ENCODE measurements around the gene CYTIP.

Gene CYTIP

GRCh38 chr2:157395811-157396210 is 48.1 kb downstream of the CYTIP start:
- TF ChIP-seq CTCF (IDR thresholded peaks at IDR 0.05; ENCODE audit: insufficient read depth, low read length, poor library complexity, severe bottlenecking) (no peak), EZH2phosphoT487 (conservative IDR thresholded peaks at IDR 0.05; ENCODE audit: low read length) (no peak)
- Histone ChIP-seq H3K9me2 (replicated peaks; ENCODE audit: insufficient read depth, low read length) (no peaks in the 10 kb centered on the region), H3K9ac (ENCODE audit: low read length) (no peak overlapping the region), H3K27ac (ENCODE audit: low read depth, low read length) (no peak overlapping the region), H3K79me2 (ENCODE audit: insufficient read depth, low read length) (no peaks in the 10 kb centered on the region), H4K20me1 (ENCODE audit: low read depth, low read length) (no peaks in the 10 kb centered on the region), H2AFZ (ENCODE audit: low read depth, low read length, severe bottlenecking) (no peak overlapping the region), H3K36me3 (ENCODE audit: low read length) (no peaks in the 10 kb centered on the region), H3K4me3 (ENCODE audit: insufficient read depth, low read length, poor library complexity, severe bottlenecking) (no peak overlapping the region), H3K9me3 (ENCODE audit: insufficient read depth, low read length) (no peaks in the 10 kb centered on the region), H3F3A (ENCODE audit: insufficient read depth) (no peaks in the 10 kb centered on the region), H3K4me2 (ENCODE audit: low read depth, low read length, poor library complexity, severe bottlenecking) (no peak overlapping the region), H3K27me3 (ENCODE audit: low read length) (no peaks in the 10 kb centered on the region)

GRCh38 chr2:157394928-157395327 is 49.0 kb downstream of the CYTIP start:
- no peaks in the 10 kb centered on the region for H3K9me2 ChIP-seq (replicated peaks; ENCODE audit: insufficient read depth, low read length)
- TF ChIP-seq EZH2phosphoT487 (conservative IDR thresholded peaks at IDR 0.05; ENCODE audit: low read length), result no peak
- TF ChIP-seq CTCF (IDR thresholded peaks at IDR 0.05; ENCODE audit: insufficient read depth, low read length, poor library complexity, severe bottlenecking), result no peak

GRCh38 chr2:157393348-157393747 is 50.5 kb downstream of the CYTIP start:
- Histone ChIP-seq H3F3A (ENCODE audit: insufficient read depth) (no peaks in the 10 kb centered on the region), H3K27ac (ENCODE audit: low read depth, low read length) (no peak overlapping the region), H3K9ac (ENCODE audit: low read length) (no peak overlapping the region), H4K20me1 (ENCODE audit: low read depth, low read length) (no peaks in the 10 kb centered on the region), H3K9me3 (ENCODE audit: insufficient read depth, low read length) (no peaks in the 10 kb centered on the region), H3K27me3 (ENCODE audit: low read length) (no peaks in the 10 kb centered on the region), H3K36me3 (ENCODE audit: low read length) (no peaks in the 10 kb centered on the region), H3K79me2 (ENCODE audit: insufficient read depth, low read length) (no peaks in the 10 kb centered on the region), H3K4me2 (ENCODE audit: low read depth, low read length, poor library complexity, severe bottlenecking) (no peak overlapping the region), H2AFZ (ENCODE audit: low read depth, low read length, severe bottlenecking) (no peak overlapping the region), H3K4me3 (ENCODE audit: insufficient read depth, low read length, poor library complexity, severe bottlenecking) (no peak overlapping the region), H3K9me2 (replicated peaks; ENCODE audit: insufficient read depth, low read length) (no peaks in the 10 kb centered on the region)
- TF ChIP-seq CTCF (IDR thresholded peaks at IDR 0.05; ENCODE audit: insufficient read depth, low read length, poor library complexity, severe bottlenecking) (no peak), EZH2phosphoT487 (conservative IDR thresholded peaks at IDR 0.05; ENCODE audit: low read length) (no peak)

More at GRCh38 chr2:157394928-157395327, 49.0 kb downstream of the CYTIP start:
- no peak overlapping the region for H3K9ac ChIP-seq (ENCODE audit: low read length)
- no peaks in the 10 kb centered on the region for H4K20me1 ChIP-seq (ENCODE audit: low read depth, low read length)
- H3K4me2 ChIP-seq (ENCODE audit: low read depth, low read length, poor library complexity, severe bottlenecking), result no peak overlapping the region
- H3K27me3 ChIP-seq (ENCODE audit: low read length), result no peaks in the 10 kb centered on the region
- no peak overlapping the region for H3K4me3 ChIP-seq (ENCODE audit: insufficient read depth, low read length, poor library complexity, severe bottlenecking)
- no peaks in the 10 kb centered on the region for H3K79me2 ChIP-seq (ENCODE audit: insufficient read depth, low read length)
- H3K9me3 ChIP-seq (ENCODE audit: insufficient read depth, low read length), result no peaks in the 10 kb centered on the region
- no peaks in the 10 kb centered on the region for H3K36me3 ChIP-seq (ENCODE audit: low read length)
- no peaks in the 10 kb centered on the region for H3F3A ChIP-seq (ENCODE audit: insufficient read depth)
- no peak overlapping the region for H2AFZ ChIP-seq (ENCODE audit: low read depth, low read length, severe bottlenecking)
- H3K27ac ChIP-seq (ENCODE audit: low read depth, low read length), result no peak overlapping the region
